GM19351 (cell line): ENCODE measurements around the gene ROS1.
"Not testable (repeated sequence)": the region's sequence is repeated elsewhere in the genome, so short reads cannot be mapped to it uniquely, and the experiment has no call there.

Source experiments
- ATAC-seq: cut with Tn5 transposase; IDR thresholded peaks from one replicate; pipeline ENCODE4 v1.9.1; 2021; ENCODE audit warnings: mild to moderate bottlenecking, moderate library complexity; ENCODE audit not compliant: unreplicated experiment

Gene ROS1

DNA sequence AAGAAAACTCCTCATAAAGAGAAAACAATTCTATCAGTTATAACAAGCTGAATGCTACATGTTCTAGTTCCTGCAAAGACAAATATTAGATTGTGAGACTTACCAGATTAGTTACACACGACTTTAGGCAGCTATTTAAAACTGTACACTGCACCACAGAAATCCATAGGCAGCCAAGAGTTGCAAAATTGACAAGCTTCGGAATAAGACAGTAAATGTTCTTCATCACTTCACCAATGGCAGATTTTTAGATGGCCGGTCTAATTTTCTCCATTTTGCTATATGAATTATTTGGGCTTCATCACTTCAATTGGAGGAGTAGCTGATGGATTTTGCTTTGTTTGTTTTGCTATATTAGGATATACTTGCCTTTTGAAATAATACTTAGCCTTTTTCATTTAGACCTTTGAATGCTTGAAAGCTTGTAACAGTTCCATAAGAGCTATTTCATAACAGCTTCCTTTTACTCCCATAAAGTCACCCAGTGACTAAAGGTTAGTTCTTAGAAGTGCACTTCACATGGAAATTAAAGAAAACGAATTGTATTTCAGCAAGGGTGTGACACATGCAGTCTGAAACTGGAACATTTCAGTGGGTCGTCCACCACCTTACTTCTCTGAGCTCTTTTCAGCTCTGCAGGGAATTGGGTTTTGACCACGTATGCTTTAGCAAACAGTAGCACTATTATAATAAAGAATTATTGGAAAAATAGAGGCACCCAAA is at the start of gene ROS1:
TSS of gene ROS1 (minus strand) at position 512 of the 723 bp plus-strand sequence. CDS start at position 226, 286 bp downstream.
- ATAC-seq = no peak

DNA sequence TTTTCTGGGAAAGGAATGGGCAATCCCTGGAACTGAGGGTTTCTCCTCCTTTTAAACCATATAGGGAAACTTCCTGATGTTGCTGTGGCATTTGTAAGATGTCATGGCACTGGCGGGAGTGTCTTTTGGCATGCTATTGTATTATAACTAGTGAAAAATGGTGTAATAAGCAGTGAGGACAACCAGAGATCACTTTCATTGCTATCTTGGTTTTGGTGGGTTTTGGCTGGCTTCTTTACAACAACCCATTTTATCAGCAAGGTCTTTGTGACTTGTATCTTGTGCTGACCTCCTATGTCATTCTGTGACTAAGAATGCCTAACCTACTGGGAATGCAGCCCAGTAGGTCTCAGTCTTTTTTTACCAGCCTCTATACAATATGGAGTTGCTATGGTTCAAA is 47.7 kb upstream of the ROS1 start:
- no peak for ATAC-seq

DNA sequence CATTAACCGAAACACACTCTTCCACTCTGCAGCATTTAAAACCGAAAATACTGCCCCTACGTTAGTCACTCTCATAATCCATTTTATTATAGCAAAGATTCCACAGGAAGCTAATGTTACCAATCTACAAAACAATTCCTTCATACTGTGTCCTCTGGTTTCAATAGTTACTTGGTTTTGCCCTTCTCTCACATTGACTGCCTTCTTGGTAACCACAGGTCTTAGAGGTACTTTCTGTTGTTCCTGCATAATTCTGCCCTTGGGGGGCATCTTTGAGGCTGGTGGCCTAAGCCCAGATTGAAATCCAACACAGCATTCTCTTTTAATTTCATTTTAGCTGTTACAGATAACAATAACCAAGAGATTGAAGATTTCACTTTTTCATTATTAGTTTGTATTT is 46.9 kb upstream of the ROS1 start:
- ATAC-seq = no peak

DNA sequence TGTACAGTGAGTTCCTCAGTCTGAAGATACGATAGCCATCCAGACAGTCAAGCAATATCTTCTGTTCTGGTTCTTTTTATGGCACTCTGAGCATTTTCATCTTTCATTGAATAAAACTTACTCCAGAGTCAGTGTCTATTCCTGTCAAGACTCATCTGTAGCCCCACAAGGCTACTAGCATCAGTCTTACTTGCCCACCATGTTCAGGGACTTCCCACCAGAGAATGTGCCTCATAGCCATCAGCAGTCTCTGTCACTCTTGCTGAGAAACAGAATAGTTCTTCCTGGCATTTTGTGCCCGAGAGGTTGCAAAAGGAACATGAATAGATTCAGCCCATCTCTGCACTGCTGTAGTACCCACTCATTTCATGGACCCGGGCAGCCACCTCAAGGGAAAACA is 44.0 kb upstream of the ROS1 start:
- ATAC-seq = no peak

DNA sequence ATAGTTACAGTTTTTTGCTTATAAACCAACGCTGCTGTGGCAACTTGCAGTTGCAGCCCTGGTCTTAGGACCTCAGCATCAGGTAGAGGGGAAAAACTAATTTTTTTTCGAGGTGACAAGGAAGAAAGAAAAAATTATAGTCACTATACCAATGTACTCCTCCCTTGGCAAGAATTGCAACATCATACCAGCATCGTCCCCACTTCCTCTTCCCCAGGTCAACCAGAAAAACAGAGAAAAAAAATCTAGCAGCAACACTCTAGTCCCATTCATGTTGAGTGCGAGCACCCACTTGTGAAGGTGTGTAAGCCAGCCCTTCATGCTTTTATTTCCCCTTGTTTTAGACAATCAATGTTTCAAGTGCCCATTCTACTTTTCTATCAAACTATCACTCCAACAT is 43.6 kb upstream of the ROS1 start:
- ATAC-seq = no peak

DNA sequence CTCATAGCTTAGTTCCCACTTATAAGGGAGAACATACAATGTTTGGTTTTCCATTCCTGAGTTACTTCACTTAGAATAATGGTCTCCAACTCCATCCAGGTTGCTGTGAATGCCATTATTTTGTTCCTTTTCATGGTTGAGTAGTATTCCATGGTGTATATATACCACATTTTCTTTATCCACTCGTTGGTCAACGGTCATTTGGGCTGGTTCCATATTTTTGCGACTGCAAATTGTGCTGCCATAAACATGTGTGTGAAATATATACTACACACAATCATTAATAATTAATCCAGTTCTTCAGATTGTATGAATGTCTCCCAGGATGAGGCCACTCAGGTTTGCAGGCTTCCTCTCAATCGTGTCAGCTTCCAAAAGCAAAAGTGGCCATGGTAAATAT is 42.8 kb upstream of the ROS1 start:
- not testable (repeated sequence) for ATAC-seq

DNA sequence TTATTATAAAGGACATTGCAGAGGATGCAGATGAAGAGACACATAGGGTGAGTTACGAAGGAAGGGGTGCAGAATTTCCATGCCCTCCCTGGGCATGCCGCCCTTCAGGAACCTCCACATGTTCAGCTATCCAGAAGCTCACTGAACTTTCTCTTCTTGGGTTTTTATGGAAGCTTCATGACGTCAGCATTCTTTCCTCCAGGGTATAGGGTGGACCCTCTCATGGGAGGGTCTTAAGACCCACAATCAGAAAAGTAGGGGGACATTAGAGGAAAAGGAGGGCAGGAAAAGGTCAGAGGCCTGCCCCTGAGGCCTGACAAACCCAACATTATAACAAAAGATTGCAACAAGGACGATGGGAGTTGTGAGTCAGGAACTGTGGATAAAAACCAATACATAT is 42.1 kb upstream of the ROS1 start:
- no peak for ATAC-seq

DNA sequence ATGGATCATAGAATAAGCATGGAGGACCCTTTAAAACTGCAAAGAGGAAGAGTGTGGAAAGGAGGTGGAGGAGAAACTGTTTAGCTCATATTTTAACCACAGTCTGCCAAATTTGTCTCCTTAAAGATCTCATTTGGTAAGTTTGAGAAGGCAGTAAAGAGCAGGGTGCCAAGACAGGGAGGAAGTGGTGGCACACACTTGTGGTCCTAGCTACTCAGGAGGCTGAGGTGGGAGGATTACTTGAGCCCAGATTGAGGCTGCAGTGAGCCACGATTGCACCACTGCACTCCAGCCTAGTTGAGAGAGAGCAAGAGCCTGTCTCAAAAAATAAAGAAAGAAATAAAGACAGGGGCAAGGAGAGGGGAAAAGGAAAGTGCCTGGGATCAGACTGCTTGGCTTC is 39.9 kb upstream of the ROS1 start:
- ATAC-seq = no peak

DNA sequence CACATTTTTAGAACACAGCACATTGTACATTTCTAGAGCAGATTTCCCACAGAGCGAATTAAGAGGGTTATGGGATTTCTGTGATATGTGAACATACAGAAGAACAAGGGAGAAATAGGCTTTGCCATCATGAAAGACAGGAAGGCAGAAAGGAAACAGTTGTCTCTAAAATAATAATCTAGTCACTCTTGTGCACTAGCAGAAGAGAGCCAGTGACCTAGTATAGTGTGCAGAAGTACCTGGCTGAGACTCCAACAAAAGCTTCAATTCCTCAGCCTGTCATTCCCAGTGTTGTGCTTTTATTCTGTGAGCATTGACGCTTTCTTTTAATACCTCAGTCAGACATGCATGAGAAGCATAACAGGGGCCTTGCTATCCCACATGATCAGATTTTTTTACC is 39.0 kb upstream of the ROS1 start:
- ATAC-seq = no peak

DNA sequence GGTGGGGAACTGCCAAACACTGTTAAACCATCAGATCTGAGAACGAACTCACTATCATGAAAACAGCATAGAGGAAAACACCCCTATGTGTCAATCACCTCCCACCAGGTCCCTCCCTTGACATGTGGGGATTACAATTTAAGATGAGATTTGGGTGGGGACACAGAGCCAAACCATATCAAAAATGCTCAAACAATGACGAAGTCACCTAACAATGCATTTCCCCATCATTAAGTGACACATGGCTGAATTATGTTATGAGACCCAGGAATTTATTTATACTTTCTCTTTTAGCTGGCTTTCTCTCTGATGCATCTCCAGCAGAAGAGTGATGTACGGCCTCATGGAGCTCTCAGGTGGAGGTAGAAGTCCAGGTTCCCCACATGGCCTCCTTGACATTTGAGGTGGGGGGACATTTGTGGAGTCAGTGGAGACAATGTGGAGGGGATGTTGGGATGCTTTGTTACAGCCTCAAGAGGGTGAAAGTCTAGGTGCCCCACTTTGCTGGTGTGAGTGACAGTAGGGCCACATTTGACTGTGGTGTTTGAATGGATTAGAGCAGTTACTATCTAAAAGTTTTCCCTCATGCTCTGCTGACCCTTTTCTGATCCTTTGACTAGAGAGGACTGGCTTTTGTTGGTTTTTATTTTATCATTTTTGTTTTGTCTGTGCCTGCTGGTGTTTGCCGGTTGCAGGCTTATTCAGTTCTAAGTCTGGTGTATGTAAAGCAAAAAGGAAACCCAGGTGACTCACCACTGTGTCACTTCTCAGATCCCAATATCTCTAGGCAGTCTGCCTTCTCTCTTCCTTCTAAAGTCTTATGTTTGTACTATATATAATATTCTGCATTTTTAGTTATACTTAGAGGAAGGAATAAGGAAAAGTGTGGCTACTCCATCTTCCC is 38.3 kb upstream of the ROS1 start:
- peak; percentile 74 for ATAC-seq

DNA sequence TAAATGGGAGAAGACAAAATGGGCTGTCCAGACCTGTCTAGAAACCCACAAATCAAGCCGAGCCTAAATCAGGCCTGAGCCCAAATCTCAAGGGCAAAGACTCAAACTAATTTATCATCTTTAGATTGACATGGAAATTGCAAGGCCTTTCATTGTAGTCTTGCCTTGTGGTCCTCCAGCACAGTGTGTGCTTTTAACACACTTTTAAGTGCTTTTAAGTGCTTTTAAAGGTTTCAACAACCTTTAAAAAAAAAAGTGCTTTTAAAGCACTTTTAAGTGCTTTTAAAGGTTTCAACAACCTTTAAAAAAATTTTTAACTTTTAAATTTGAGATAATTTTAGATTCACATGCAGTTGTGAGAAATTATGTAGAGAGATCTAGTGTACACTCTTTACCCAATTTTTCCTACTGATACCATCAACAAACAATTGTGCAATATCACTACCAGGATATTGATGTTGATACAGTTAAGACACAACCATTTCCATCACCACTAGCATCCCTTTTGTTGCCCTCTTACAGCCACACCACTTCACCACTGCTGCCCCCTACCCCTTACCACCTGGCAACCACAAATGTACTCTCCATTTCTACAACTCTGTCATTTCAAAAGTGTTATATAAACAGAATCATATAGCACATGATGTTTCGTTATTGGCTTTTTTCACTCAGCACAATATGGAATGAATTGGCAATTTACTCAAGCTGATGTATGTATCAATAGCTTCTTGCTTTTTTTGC is 33.6 kb upstream of the ROS1 start:
- ATAC-seq = no peak

DNA sequence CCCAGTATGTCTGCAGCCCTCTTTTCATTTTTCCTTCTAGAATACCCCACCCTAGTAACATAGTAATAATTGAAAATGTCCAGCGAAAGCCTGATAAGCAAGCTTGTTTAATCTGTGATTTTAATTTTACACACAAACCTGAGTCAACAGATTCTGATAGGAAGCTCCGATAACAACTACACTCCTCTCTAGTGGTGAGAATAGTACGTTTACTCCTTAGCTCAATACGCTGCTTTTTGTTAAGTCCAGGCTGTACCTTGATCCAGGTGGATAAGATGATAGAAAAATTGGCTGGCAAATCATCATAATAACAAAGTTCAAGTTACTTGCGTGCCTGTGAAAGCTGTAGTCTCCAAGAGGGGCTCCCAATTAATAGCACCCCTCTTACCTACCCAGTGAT is 31.3 kb upstream of the ROS1 start:
- ATAC-seq = no peak

DNA sequence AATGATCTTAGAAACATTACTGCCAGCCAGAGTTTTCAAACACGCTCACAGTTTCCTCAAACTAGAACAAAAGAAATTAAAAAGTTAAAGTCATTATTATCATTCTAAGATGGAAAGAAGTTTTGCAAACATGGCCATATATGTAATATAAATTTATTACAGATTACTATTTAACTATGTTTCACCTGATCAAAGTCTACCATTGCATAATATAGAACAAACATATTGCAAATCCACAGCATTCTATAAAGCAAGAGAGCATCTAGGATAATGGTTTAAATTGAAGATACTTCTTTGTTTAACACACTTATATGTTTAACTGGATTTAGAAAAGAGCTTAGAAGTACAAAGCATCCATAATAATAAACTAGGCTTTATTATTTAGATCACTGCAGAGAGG is 30.5 kb upstream of the ROS1 start:
- ATAC-seq = no peak

DNA sequence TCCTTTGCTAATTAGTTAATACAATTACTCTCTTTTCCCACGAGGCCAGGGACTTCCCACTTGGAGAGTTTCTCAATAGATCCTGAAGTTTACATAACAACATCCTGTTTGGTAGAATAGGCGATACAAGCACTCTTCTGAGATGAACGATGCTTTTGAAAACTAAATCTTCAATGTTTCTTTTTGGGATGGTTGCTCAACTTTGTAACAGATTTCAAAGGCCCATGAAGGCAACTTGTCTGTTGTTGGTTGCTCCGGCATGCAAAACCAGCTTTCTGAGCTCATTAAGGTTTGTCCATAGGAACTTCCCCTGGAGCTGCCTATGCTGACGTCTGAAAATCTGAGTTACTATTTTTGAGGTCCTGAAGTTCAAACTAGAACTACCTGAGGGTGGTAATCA is 25.9 kb upstream of the ROS1 start:
- no peak for ATAC-seq

DNA sequence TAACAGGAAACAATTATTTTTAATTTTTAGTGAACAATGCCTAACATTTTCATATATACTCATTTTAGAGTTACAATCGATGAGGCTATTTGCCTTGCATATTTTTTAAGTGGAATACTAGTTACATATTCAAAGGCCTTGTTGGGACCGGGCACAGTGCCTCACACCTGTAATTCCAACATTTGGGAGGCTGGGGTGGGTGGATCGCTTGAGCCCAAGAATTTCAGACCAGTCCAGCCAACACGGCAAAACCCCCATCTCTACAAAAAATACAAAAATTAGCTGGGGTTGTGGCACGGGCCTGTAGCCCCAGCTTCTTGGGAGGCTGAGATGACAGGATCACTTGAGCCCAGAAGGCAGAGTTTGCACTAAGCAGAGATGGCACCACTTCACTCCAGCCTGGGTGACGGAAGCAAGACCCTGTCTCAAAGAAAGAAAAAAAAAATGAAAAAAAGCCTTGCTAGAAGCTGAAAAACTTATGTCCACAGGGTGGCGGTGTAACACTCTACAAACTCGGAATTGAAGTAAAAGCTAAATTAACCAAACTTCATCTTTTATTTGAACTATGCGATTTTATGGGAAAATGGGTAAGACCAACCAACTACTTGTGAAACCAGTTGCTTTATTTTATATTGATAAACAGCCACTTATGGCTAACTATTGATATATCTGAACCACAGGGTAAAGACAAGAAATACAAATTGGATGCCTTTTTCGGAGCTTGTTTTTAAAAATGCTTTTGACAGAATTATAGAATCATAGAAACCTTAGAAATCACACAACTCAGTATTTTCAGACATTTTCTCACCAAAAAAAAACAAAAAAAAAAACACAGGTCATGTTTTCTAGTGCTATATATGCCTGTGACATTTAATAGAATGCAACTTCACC is 24.1 kb upstream of the ROS1 start:
- peak; percentile 43 for ATAC-seq

DNA sequence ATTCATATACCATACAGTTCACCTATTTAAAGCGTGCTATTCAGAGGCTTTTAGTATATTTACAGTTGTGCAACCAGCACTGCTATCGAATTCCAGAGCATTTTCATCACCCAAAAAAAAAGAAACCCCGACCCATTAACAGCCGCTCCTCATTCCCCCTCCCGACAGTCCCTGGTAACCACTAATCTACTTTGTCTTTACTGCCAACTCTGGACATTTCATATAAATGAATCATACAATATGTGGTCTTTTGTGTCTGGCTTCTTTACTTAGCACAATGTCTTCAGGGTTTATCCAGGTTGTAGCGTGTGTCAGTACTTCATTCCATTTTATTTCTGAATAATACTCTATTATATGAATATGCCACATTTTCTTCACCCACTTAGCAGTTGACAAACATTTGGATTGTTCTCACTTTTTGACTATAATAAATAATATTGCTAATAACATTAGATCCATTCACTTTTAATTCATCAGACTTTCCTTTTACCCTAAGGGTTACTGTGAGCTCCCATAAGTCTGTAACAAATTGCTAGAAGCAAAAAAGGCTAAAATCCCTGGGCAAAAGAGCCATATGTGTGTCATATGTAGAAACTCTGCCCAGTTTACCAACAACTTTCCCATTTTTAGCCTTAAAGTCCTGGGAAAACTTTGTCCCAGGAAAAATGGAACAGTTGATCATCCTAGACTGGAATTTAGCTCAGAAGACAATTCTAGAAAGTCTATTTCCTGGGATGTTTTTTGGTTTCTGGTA is 23.2 kb upstream of the ROS1 start:
- no peak for ATAC-seq

DNA sequence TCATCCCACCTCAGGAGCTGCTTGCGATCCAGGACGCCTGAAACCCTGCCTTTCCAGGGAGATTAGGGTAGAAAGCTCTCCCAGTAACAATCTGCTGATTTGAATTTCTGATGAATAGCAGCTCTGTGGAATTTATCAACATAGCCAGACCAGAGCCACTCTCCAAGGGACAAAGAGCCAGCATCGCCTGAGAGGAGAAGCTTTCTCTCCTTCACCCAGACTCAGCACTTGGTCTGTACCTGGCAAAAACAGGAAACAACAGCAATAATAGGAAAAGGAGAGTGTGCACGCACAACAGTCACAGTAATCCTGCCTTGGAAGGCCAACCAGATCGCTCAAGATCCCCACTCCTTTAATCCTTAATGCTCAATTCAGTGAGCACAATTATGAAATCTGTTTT is 22.3 kb upstream of the ROS1 start:
- ATAC-seq = no peak

DNA sequence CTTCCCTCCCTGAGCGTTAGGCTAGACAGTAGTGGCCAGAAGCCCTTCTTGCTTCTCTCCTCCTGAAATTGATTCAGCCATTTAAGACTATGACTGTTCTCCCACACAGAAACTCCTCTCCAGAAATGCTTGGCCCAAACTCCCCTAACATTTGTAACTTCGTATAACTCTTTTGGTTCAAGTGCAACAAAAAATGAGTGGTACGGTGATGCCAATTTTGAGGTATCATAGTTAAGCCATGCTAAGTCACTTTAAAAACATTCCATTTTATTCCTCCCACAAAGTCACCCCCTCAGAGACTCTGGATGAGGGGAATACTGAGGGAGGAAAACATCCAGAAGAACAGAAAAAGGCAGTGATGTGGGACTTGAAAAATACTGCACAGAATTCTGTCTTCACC is 21.1 kb upstream of the ROS1 start:
- ATAC-seq = no peak

DNA sequence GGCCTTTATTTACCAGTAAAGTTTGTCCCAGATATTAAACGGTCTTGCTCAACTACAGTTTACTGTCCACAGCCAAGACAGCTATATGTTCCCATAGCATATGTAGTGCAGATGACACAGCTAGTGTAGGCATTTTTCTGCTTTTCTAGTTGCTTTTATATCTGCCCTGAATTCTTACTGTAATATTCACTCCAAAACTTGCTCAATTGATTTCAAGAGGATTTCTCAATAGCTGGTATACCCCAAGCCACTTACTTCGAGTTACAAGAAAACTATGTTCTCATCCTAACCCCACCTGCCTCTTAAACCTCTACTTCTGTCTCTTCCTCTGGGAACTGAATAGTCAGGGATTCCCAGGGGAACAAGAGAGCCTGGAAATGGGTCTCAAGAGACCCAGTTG is 18.9 kb upstream of the ROS1 start:
- ATAC-seq = no peak

DNA sequence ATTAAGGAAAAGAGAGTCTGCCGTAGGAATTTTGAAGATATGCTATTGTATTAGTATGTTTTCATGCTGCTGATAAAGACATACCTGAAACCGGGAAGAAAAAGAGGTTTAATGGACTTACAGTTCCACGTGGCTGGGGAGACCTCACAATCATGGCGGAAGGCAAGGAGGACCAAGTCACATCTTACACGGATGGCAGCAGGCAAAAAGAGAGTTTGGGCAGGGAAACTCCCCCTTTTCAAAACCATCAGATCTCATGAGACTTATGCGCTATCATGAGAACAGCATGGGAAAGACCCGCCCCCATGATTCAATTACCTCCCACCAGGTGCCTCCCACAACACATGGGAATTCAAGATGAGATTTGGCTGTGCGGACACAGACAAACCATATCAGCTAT is 16.6 kb upstream of the ROS1 start:
- ATAC-seq = not testable (repeated sequence)
